Activated T-cell treated with anti-CD3 and anti-CD28 coated beads, Interleukin-2, amount 50 U/mL, for 72 hours (primary cell): ENCODE measurements around the gene AGFG2. TPM values are rescaled to one million over a fixed set of nuclear protein-coding genes. Genes with fewer than 3 reads are reported as not detected.

Experiments used
- ATAC-seq, 2 donors: fragments of 150-1000 bp; cut with Tn5 transposase; replicated peaks in 1 of 2; 2 replicates each; pipeline ENCODE4 v1.10.0; 2021; ENCODE audit warnings: moderate library complexity in 2 of 2, mild to moderate bottlenecking in 1 of 2
- DNase-seq, 2 donors: peaks; one replicate each; pipeline ENCODE4 v3.0.0; 2021 to 2022; ENCODE audit warnings: mixed read lengths in 1 of 2
- H3K27ac Mint-ChIP-seq: one replicate; pipeline ENCODE4 v1.8.0; 2022; ENCODE audit warnings: mild to moderate bottlenecking, moderate library complexity, mixed read lengths
- H3K27me3 Mint-ChIP-seq: one replicate; pipeline ENCODE4 v1.8.0; 2022; ENCODE audit warnings: low read depth, mixed read lengths
- H3K36me3 Mint-ChIP-seq, 2 donors: one replicate each; pipeline ENCODE4 v1.8.0; 2022; ENCODE audit warnings: mixed read lengths in 2 of 2, mild to moderate bottlenecking in 1 of 2; ENCODE audit not compliant: insufficient read depth in 2 of 2
- H3K4me1 Mint-ChIP-seq: one replicate; pipeline ENCODE4 v1.8.0; 2022; ENCODE audit warnings: low read depth, mixed read lengths
- H3K4me3 Mint-ChIP-seq, 2 donors: one replicate each; pipeline ENCODE4 v1.8.0; 2022; ENCODE audit warnings: mild to moderate bottlenecking in 2 of 2, mixed read lengths in 2 of 2, moderate library complexity in 2 of 2
- H3K9me3 Mint-ChIP-seq, 2 donors: one replicate each; pipeline ENCODE4 v1.8.0; 2022; ENCODE audit warnings: mixed read lengths in 2 of 2
- total RNA-seq, 2 donors: library from RNA; stranded (reverse); gene quantifications; one replicate each; pipeline ENCODE4 v1.2.3, GENCODE V29; 2022

The AGFG2 gene
- total RNA-seq, 2 donors from 2014 or later = 35.5 to 53.7 TPM

- Mint-ChIP-seq H3K4me1 (peaks cover 9% of the 10 kb centered on the region), H3K27me3 (no peaks in the 10 kb centered on the region), H3K36me3 (no peaks in the 10 kb centered on the region), H3K27ac (no peak overlapping the region), H3K4me3 (no peak overlapping the region), H3K9me3 (no peaks in the 10 kb centered on the region)
- DNase-seq = no peak
- no peak for ATAC-seq
These were observed 61.1 kb downstream of the AGFG2 start for GRCh38 chr7:100599911-100600729.

- Mint-ChIP-seq H3K9me3 (no peaks in the 10 kb centered on the region), H3K36me3 (no peaks in the 10 kb centered on the region), H3K27me3 (no peaks in the 10 kb centered on the region), H3K4me3 (no peak overlapping the region), H3K27ac (no peak overlapping the region), H3K4me1 (peaks cover 14% of the 10 kb centered on the region)
- ATAC-seq = no peak
- no peak for DNase-seq
These were observed 61.7 kb downstream of the AGFG2 start for GRCh38 chr7:100600730-100601038.

- H3K4me3 Mint-ChIP-seq = peak overlapping the region; percentile 88 to 95
- no peaks in the 10 kb centered on the region for H3K9me3 Mint-ChIP-seq
- H3K27ac Mint-ChIP-seq = no peak overlapping the region
- no peaks in the 10 kb centered on the region for H3K27me3 Mint-ChIP-seq
- H3K4me1 Mint-ChIP-seq = peaks cover 16% of the 10 kb centered on the region
- no peak for ATAC-seq
- no peaks in the 10 kb centered on the region for H3K36me3 Mint-ChIP-seq
- no peak for DNase-seq
These were observed 64.1 kb downstream of the AGFG2 start for GRCh38 chr7:100602889-100603725.

- Mint-ChIP-seq H3K9me3 (no peaks in the 10 kb centered on the region), H3K27me3 (no peaks in the 10 kb centered on the region), H3K27ac (peak overlapping the region; percentile 35), H3K4me1 (peaks cover 16% of the 10 kb centered on the region), H3K36me3 (no peaks in the 10 kb centered on the region), H3K4me3 (peak overlapping the region; percentile 88 to 95)
- no peak for DNase-seq
- no peak for ATAC-seq
These were observed 64.7 kb downstream of the AGFG2 start for GRCh38 chr7:100603726-100604027.

- Mint-ChIP-seq H3K4me3 (peak overlapping the region; percentile 88 to 95), H3K27me3 (no peaks in the 10 kb centered on the region), H3K27ac (peak overlapping the region; percentile 35), H3K4me1 (peaks cover 16% of the 10 kb centered on the region), H3K9me3 (no peaks in the 10 kb centered on the region), H3K36me3 (no peaks in the 10 kb centered on the region)
- DNase-seq (peak; percentile 84 to 87), ATAC-seq (peak; percentile 77 to 81)
These were observed 65.3 kb downstream of the AGFG2 start for GRCh38 chr7:100604028-100604975.

- Mint-ChIP-seq H3K4me1 (peaks cover 16% of the 10 kb centered on the region), H3K9me3 (no peaks in the 10 kb centered on the region), H3K27ac (no peak overlapping the region), H3K36me3 (no peaks in the 10 kb centered on the region), H3K27me3 (no peaks in the 10 kb centered on the region), H3K4me3 (peak overlapping the region; percentile 88 to 95)
- ATAC-seq = peak; percentile 10 to 12
- DNase-seq = peak; percentile 43 to 56
These were observed 66.2 kb downstream of the AGFG2 start for GRCh38 chr7:100604976-100605911.

GRCh38 chr7:100606313-100606712 is 67.3 kb downstream of the AGFG2 start:
- DNase-seq (no peak), ATAC-seq (no peak)
- Mint-ChIP-seq H3K4me3 (no peak overlapping the region), H3K36me3 (no peaks in the 10 kb centered on the region), H3K27me3 (no peaks in the 10 kb centered on the region), H3K4me1 (peaks cover 21% of the 10 kb centered on the region), H3K9me3 (no peaks in the 10 kb centered on the region), H3K27ac (no peak overlapping the region)

- ATAC-seq (no peak), DNase-seq (no peak)
- Mint-ChIP-seq H3K4me1 (peaks cover 25% of the 10 kb centered on the region), H3K27me3 (no peaks in the 10 kb centered on the region), H3K36me3 (no peaks in the 10 kb centered on the region), H3K4me3 (peak overlapping the region in 1 of 2 donors; percentile 8), H3K27ac (no peak overlapping the region), H3K9me3 (no peaks in the 10 kb centered on the region)
These were observed 68.1 kb downstream of the AGFG2 start for GRCh38 chr7:100607111-100607510.

- ATAC-seq (no peak), DNase-seq (no peak)
- Mint-ChIP-seq H3K36me3 (no peaks in the 10 kb centered on the region), H3K27me3 (no peaks in the 10 kb centered on the region), H3K9me3 (no peaks in the 10 kb centered on the region), H3K4me1 (peaks cover 27% of the 10 kb centered on the region), H3K27ac (no peak overlapping the region), H3K4me3 (peak overlapping the region in 1 of 2 donors; percentile 0)
These were observed 71.0 kb downstream of the AGFG2 start for GRCh38 chr7:100609958-100610357.

GRCh38 chr7:100611983-100612729 is 73.2 kb downstream of the AGFG2 start, which contains the start of gene MOSPD3:
Gene MOSPD3 (plus strand): TSS chr7:100612540. CDS start chr7:100612792, 252 bp downstream.
- ATAC-seq (peak; percentile 92 to 93), DNase-seq (peak; percentile 99)
- Mint-ChIP-seq H3K36me3 (no peaks in the 10 kb centered on the region), H3K9me3 (no peaks in the 10 kb centered on the region), H3K27me3 (no peaks in the 10 kb centered on the region), H3K4me3 (peak within 1 kb of the TSS; percentile 97 to 99), H3K27ac (peak within 1 kb of the TSS; percentile 95), H3K4me1 (peaks cover 19% of the 10 kb centered on the region)

- peak in 1 of 2 donors; percentile 3 for ATAC-seq
- H3K4me1 Mint-ChIP-seq = peaks cover 19% of the 10 kb centered on the region
- no peak overlapping the region for H3K27ac Mint-ChIP-seq
- H3K4me3 Mint-ChIP-seq = peak overlapping the region; percentile 97 to 99
- no peaks in the 10 kb centered on the region for H3K9me3 Mint-ChIP-seq
- no peaks in the 10 kb centered on the region for H3K27me3 Mint-ChIP-seq
- peak in 1 of 2 donors; percentile 24 for DNase-seq
- H3K36me3 Mint-ChIP-seq = no peaks in the 10 kb centered on the region
These were observed 73.9 kb downstream of the AGFG2 start for GRCh38 chr7:100612730-100613390.
